Fibroblast of gingiva (primary cell): ENCODE data around the gene RALGPS1.

Experiments
- DNase-seq: peaks from one replicate; pipeline ENCODE4 v3.0.0-alpha.2; 2011; ENCODE audit warnings: low read depth

RALGPS1 gene

GRCh38 chr9:127224178-127224882 lies 309.7 kb downstream of the RALGPS1 start:
- DNase-seq: peak; percentile 63

GRCh38 chr9:127224883-127225739 lies 310.5 kb downstream of the RALGPS1 start:
- peak; percentile 85 for DNase-seq

- DNase-seq: no peak
Observed at GRCh38 chr9:127225801-127226625, 311.4 kb downstream of the RALGPS1 start.

- peak; percentile 34 for DNase-seq
Observed at GRCh38 chr9:127229691-127230417, 315.3 kb downstream of the RALGPS1 start.

- no peak for DNase-seq
Observed at GRCh38 chr9:127231666-127232065, 317.1 kb downstream of the RALGPS1 start.

GRCh38 chr9:127232833-127233549 lies 318.4 kb downstream of the RALGPS1 start:
- DNase-seq: peak; percentile 18

GRCh38 chr9:127233550-127233949 lies 319.0 kb downstream of the RALGPS1 start:
- DNase-seq: peak; percentile 20

GRCh38 chr9:127233989-127234388 lies 319.4 kb downstream of the RALGPS1 start:
- no peak for DNase-seq

GRCh38 chr9:127237801-127238200 lies 323.2 kb downstream of the RALGPS1 start:
- DNase-seq: no peak

GRCh38 chr9:127241354-127241753 lies 326.8 kb downstream of the RALGPS1 start:
- DNase-seq: no peak

GRCh38 chr9:127244609-127245601 lies 330.3 kb downstream of the RALGPS1 start:
- peak; percentile 91 for DNase-seq

- no peak for DNase-seq
Observed at GRCh38 chr9:127245637-127246164, 331.1 kb downstream of the RALGPS1 start.

GRCh38 chr9:127248241-127248640 lies 333.7 kb downstream of the RALGPS1 start:
- no peak for DNase-seq

GRCh38 chr9:127249877-127250276 lies 335.3 kb downstream of the RALGPS1 start:
- DNase-seq: no peak

- no peak for DNase-seq
Observed at GRCh38 chr9:127250896-127251391, 336.4 kb downstream of the RALGPS1 start.

GRCh38 chr9:127252410-127253318 lies 338.1 kb downstream of the RALGPS1 start:
- no peak for DNase-seq

GRCh38 chr9:127253446-127253845 lies 338.9 kb downstream of the RALGPS1 start:
- no peak for DNase-seq

GRCh38 chr9:127255692-127256091 lies 341.1 kb downstream of the RALGPS1 start:
- no peak for DNase-seq
